ENCODE data around the gene ADM5. TPM values are rescaled to one million over a fixed set of nuclear protein-coding genes. Genes with fewer than 3 reads are reported as not detected.

The ADM5 gene, protein sequence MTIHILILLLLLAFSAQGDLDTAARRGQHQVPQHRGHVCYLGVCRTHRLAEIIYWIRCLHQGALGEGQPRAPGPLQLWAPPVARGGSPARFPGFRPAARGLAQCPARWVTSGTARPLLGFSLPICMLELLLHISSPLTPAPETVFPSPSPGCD
- 0.73 and 1.5 TPM in 2 replicates for total RNA-seq
- long read RNA-seq, result 0 reads

DNA sequence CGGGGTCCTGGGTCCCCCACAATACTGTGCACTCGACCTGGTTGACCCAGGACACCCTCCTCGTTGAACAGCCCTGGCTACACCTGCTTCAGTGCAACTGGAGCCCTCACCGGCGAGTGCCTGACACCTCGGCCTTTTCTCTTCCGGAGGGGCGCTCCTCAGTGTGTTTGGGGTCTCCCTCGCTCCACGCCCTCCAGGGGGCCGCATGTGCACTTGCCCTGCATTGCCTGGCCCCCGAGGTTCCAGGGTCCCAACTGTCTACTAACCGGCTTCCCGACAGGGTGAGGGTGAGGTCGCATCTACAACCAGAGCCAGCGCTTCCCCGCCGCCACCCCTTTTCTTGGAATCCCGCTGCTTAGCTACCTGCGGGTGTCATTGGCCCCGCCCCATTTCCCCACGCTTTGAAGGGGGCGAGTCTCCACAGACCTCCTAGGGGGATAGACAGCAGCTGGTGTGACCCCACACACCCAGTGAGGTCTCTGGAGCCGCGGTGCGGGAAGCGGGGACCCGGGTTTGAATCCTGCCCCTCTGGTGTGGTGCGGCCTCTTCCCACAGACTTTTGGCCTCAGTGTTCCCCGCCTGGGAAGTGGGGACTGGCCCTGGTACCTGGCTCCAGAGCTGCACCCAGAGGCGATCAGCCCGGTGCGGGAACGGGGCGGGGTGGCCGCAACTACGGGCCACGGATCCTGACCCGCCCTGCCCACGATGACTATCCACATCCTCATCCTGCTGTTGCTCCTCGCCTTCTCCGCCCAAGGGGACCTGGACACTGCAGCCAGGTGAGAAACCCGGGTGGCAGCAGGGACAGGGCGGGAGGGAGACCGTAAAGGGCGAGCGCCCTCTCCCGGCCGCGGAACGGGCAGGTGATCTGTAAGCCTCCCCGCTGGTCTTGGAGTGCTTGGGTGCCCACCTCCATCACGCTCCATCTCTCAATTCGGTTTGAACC, at the start of gene ADM5:
Gene ADM5, plus strand, starts transcription at position 462 of the 946 bp plus-strand sequence. Its CDS starts 244 bp downstream, at position 706.
- H3K4me1 Mint-ChIP-seq (ENCODE audit: unreplicated experiment), result peaks cover 30% of the 10 kb centered on the region
- peaks cover 15% of the 10 kb centered on the region for H3K36me3 Mint-ChIP-seq (ENCODE audit: unreplicated experiment)
- peak; percentile 38 for TF ChIP-seq CTCF (IDR thresholded peaks at IDR 0.05)
- H3K4me3 Mint-ChIP-seq (ENCODE audit: unreplicated experiment), result peak within 1 kb of the TSS; percentile 89
- peak within 1 kb of the TSS; percentile 85 for H3K27ac Mint-ChIP-seq (ENCODE audit: unreplicated experiment)
- DNase-seq (ENCODE audit: extremely low spot score, unreplicated experiment), result no peak
- H3K9me3 Mint-ChIP-seq (ENCODE audit: unreplicated experiment), result no peaks in the 10 kb centered on the region
- no peaks in the 10 kb centered on the region for H3K27me3 Mint-ChIP-seq (ENCODE audit: unreplicated experiment)

- Mint-ChIP-seq H3K4me1 (ENCODE audit: unreplicated experiment) (peaks cover 69% of the 10 kb centered on the region), H3K27ac (ENCODE audit: unreplicated experiment) (peak within 1 kb of the TSS; percentile 100), H3K27me3 (ENCODE audit: unreplicated experiment) (no peaks in the 10 kb centered on the region), H3K9me3 (ENCODE audit: unreplicated experiment) (no peaks in the 10 kb centered on the region), H3K4me3 (ENCODE audit: unreplicated experiment) (peak within 1 kb of the TSS; percentile 95), H3K36me3 (ENCODE audit: unreplicated experiment) (peaks cover 2% of the 10 kb centered on the region)
- no peak for TF ChIP-seq CTCF (IDR thresholded peaks at IDR 0.05)
- peak; percentile 100 for DNase-seq (ENCODE audit: extremely low spot score, unreplicated experiment)
Observed at GRCh38 chr19:49640113-49640898, 49.1 kb upstream of the ADM5 start, which contains the start of gene RRAS. TSS of gene RRAS (minus strand) at chr19:49640143. CDS start at chr19:49640098, 45 bp downstream.

DNA sequence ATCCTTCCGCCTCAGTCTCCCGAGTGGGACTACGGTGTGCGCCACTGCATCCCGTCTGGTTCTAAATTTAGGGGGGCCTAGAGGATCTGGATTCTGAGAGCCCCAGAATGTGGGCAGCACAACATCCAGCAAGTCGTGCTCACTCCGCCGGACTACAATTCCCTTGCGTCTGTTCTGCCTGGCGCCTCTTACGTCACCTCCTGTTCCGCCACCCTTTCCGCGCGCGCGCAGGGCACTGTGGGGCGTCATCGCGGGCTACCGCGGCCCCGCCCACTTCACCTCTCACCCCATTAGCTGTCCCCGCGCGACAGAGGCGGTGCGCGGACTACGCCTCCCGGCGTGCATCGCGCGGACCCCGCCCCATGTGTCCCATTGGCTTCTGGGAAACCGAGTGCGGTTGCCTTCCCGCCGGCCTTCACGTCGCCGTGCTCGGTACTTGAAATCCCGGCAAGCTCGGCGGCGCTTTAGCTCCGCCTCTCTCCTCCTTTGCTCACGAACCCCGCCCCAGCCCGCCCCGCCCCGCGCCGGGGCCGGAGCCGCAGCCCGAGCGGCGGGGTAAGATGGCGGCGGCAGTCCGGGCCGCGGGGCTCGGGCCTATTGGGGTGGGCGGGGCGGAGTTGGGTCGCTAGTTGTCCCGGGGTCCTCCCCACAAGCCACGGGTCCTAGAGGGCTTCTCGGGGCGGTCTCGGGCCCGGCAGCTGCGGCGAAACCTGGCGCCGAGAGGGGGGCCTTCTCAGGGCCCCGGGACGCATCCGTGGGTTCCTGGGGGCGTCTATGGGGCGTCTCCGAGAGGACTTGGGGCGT, 47.5 kb upstream of the ADM5 start, which contains the start of gene SCAF1:
Gene SCAF1, plus strand, starts transcription at position 522 of the 804 bp plus-strand sequence. CDS start 2,818 bp downstream, outside the sequence.
- Mint-ChIP-seq H3K27ac (ENCODE audit: unreplicated experiment) (peak within 1 kb of the TSS; percentile 100), H3K4me3 (ENCODE audit: unreplicated experiment) (peak within 1 kb of the TSS; percentile 95), H3K36me3 (ENCODE audit: unreplicated experiment) (peaks cover 9% of the 10 kb centered on the region), H3K4me1 (ENCODE audit: unreplicated experiment) (peaks cover 57% of the 10 kb centered on the region), H3K9me3 (ENCODE audit: unreplicated experiment) (no peaks in the 10 kb centered on the region), H3K27me3 (ENCODE audit: unreplicated experiment) (no peaks in the 10 kb centered on the region)
- DNase-seq (ENCODE audit: extremely low spot score, unreplicated experiment), result peak; percentile 100
- no peak for TF ChIP-seq CTCF (IDR thresholded peaks at IDR 0.05)

DNA sequence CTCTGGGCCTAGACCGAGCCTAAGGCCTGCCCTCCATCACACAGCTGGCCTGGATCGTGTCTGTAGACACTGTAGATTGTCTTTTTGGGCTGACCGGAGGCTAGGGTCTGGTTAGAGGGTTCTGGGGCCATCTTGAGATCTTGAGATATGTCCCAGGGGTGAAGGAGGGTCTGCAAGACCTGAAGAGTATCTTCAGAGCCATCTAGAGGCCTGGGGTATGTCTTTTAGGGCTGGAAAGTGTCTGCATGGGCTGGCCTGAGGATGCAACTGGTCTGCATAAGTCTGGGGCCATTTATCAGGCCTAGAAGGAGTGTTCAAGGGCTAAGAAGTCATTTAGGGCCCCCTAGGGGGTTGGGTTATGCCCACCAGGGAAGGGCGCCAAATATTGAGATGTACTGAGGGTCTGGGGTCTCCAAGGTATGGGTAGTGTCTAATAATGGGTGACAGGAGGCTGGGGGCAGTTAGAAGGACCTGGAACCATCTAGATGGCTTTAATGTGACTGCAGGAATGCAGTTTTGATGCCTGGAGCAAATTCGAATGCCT, 46.8 kb upstream of the ADM5 start:
- TF ChIP-seq CTCF (IDR thresholded peaks at IDR 0.05), result no peak
- H3K4me3 Mint-ChIP-seq (ENCODE audit: unreplicated experiment), result peak overlapping the region; percentile 95
- H3K27me3 Mint-ChIP-seq (ENCODE audit: unreplicated experiment), result no peaks in the 10 kb centered on the region
- H3K27ac Mint-ChIP-seq (ENCODE audit: unreplicated experiment), result peak overlapping the region; percentile 94
- H3K4me1 Mint-ChIP-seq (ENCODE audit: unreplicated experiment), result peaks cover 54% of the 10 kb centered on the region
- H3K9me3 Mint-ChIP-seq (ENCODE audit: unreplicated experiment), result no peaks in the 10 kb centered on the region
- no peak for DNase-seq (ENCODE audit: extremely low spot score, unreplicated experiment)
- H3K36me3 Mint-ChIP-seq (ENCODE audit: unreplicated experiment), result peaks cover 14% of the 10 kb centered on the region

Data from osteocyte (in vitro differentiated cells).